DOHH2 (cell line): ENCODE measurements around the gene GALNS.

Source experiments
- H3F3A ChIP-seq: fragments of 200-600 bp; sonication (generic), shearing (Covaris generic); 2 replicates; pipeline ENCODE4 v1.6.0; 2016; ENCODE audit warnings: antibody characterized with exemption, mild to moderate bottlenecking; ENCODE audit not compliant: control insufficient read depth, insufficient read depth
- H3K27ac ChIP-seq: fragments of 200-600 bp; sonication (generic); 2 replicates; pipeline ENCODE4 v1.5.1; 2014; ENCODE audit warnings: low read depth, mild to moderate bottlenecking, low read length, moderate library complexity
- H3K27me3 ChIP-seq: fragments of 200-600 bp; sonication (generic); 2 replicates; pipeline ENCODE4 v1.6.1; 2014; ENCODE audit warnings: mild to moderate bottlenecking, low read length, mixed read lengths; ENCODE audit not compliant: control insufficient read depth
- H3K36me3 ChIP-seq: fragments of 200-600 bp; sonication (generic); 2 replicates; pipeline ENCODE4 v1.6.1; 2014; ENCODE audit warnings: mild to moderate bottlenecking, low read length, moderate library complexity, mixed read lengths; ENCODE audit not compliant: control insufficient read depth
- H3K4me1 ChIP-seq: fragments of 200-600 bp; sonication (generic); 2 replicates; pipeline ENCODE4 v1.6.1; 2014; ENCODE audit warnings: mild to moderate bottlenecking, low read length, mixed read lengths; ENCODE audit not compliant: control insufficient read depth
- H3K4me2 ChIP-seq: fragments of 200-600 bp; sonication (generic); 2 replicates; pipeline ENCODE4 v1.6.0; 2014; ENCODE audit warnings: mild to moderate bottlenecking, low read length, moderate library complexity
- H3K4me3 ChIP-seq: fragments of 200-600 bp; sonication (generic); 2 replicates; pipeline ENCODE4 v1.5.1; 2014; ENCODE audit warnings: mild to moderate bottlenecking, low read length, mixed read lengths
- H3K79me2 ChIP-seq: fragments of 200-600 bp; sonication (generic); 2 replicates; pipeline ENCODE4 v1.6.1; 2014; ENCODE audit warnings: mild to moderate bottlenecking, low read length, mixed read lengths; ENCODE audit not compliant: control insufficient read depth
- H3K9me2 ChIP-seq: fragments of 200-600 bp; sonication (generic); replicated peaks from 2 replicates; pipeline ENCODE4 v1.6.1; 2014; ENCODE audit warnings: mild to moderate bottlenecking, low read length, mixed read lengths; ENCODE audit not compliant: control insufficient read depth
- H3K9me3 ChIP-seq: fragments of 200-600 bp; sonication (generic); 2 replicates; pipeline ENCODE4 v1.6.1; 2014; ENCODE audit warnings: antibody characterized with exemption, low read length, mixed read lengths; ENCODE audit not compliant: control insufficient read depth, insufficient read depth
- H4K20me1 ChIP-seq: fragments of 200-600 bp; sonication (generic); 2 replicates; pipeline ENCODE4 v1.6.0; 2014; ENCODE audit warnings: low read depth, mild to moderate bottlenecking, antibody characterized with exemption, low read length, moderate library complexity; ENCODE audit not compliant: control insufficient read depth, insufficient read depth
- EZH2phosphoT487 ChIP-seq: fragments of 200-600 bp; sonication (generic); IDR thresholded peaks from 2 replicates; pipeline ENCODE4 v1.6.1; 2017; ENCODE audit warnings: borderline replicate concordance, mild to moderate bottlenecking, antibody characterized with exemption, low read length, moderate library complexity, mixed read lengths
- TF ChIP-seq, protein P1 (sequence below): fragments of 200-600 bp; sonication (generic); IDR thresholded peaks from one replicate; pipeline ENCODE4 v1.5.1; 2014; ENCODE audit warnings: antibody characterized with exemption, mild to moderate bottlenecking, low read depth, low read length; ENCODE audit not compliant: poor library complexity, severe bottlenecking

GALNS gene

GRCh38 chr16:88804552-88805339 lies 52.0 kb downstream of the GALNS start:
- Histone ChIP-seq H3K4me1 (peaks cover 53% of the 10 kb centered on the region), H3K36me3 (peaks cover 73% of the 10 kb centered on the region), H3K79me2 (peaks cover 68% of the 10 kb centered on the region), H3K9me3 (no peaks in the 10 kb centered on the region), H3F3A (peaks cover 27% of the 10 kb centered on the region), H3K4me3 (peak overlapping the region; percentile 98), H4K20me1 (peaks cover 8% of the 10 kb centered on the region; the same call in 1 of the 2 replicates), H3K9me2 (no peaks in the 10 kb centered on the region), H3K27ac (peak overlapping the region; percentile 95), H3K4me2 (peak overlapping the region; percentile 91), H3K27me3 (no peaks in the 10 kb centered on the region)
- TF ChIP-seq, protein P1, sequence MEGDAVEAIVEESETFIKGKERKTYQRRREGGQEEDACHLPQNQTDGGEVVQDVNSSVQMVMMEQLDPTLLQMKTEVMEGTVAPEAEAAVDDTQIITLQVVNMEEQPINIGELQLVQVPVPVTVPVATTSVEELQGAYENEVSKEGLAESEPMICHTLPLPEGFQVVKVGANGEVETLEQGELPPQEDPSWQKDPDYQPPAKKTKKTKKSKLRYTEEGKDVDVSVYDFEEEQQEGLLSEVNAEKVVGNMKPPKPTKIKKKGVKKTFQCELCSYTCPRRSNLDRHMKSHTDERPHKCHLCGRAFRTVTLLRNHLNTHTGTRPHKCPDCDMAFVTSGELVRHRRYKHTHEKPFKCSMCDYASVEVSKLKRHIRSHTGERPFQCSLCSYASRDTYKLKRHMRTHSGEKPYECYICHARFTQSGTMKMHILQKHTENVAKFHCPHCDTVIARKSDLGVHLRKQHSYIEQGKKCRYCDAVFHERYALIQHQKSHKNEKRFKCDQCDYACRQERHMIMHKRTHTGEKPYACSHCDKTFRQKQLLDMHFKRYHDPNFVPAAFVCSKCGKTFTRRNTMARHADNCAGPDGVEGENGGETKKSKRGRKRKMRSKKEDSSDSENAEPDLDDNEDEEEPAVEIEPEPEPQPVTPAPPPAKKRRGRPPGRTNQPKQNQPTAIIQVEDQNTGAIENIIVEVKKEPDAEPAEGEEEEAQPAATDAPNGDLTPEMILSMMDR, result no peak
- no peak for TF ChIP-seq EZH2phosphoT487

DNA sequence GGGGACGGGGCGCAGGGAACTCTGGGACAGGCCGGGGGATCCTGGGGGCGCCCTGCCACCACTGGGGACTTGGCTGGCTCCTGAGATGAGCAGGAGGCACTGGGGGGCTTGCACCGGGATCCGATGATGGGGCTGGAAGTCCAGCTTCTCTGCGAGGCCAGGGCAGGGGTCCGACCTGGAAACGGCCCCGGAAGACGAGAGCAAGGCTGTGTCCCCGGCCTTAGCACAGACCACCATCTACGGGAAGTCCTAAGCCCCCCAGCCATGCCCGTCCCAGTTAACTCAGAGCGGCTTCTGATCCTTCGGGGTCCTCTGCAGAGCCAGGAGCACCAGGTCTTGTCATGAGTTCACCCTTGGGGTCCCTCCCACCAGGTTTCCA lies 52.6 kb downstream of the GALNS start:
- Histone ChIP-seq H3K4me3 (peak overlapping the region; percentile 98), H3K27ac (peak overlapping the region; percentile 95), H3K4me1 (peaks cover 53% of the 10 kb centered on the region), H4K20me1 (peaks cover 8% of the 10 kb centered on the region; the same call in 1 of the 2 replicates), H3K9me2 (no peaks in the 10 kb centered on the region), H3K36me3 (peaks cover 73% of the 10 kb centered on the region), H3K27me3 (no peaks in the 10 kb centered on the region), H3K4me2 (peak overlapping the region; percentile 91), H3F3A (peaks cover 22% of the 10 kb centered on the region), H3K9me3 (no peaks in the 10 kb centered on the region), H3K79me2 (peaks cover 64% of the 10 kb centered on the region)
- TF ChIP-seq EZH2phosphoT487, result no peak
- TF ChIP-seq, protein P1, result no peak

DNA sequence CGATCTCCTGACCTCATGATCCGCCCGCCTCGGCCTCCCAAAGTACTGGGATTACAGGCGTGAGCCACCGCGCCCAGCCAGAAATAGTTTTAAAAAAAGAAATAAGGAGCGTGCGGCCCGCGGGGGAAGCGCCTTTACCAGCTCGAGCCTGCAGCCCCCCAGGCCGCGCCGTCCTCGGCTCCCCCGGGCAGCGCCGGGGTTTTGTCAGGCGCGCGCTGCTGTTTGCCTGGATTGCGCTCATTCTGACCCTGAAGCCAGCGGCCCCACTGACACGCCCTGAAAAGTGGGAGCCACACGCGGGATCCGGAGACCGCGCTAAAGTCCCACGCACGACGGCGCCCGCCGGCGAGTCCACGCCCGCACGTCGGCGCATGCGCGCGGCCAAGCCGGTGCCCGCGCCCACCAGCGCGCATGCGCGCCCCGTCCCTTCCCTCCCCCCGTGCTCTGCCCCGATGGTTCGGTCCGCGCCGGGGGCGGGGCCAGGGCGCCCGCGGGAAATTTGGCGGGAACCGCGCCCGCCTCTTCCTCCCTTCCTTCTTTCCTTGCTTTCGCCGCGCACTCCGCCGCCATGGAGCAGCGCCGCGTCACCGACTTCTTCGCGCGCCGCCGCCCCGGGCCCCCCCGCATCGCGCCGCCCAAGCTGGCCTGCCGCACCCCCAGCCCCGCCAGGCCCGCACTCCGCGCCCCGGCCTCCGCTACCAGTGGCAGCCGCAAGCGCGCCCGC lies 53.3 kb downstream of the GALNS start, which contains the start of gene CDT1:
CDT1 (plus strand) TSS at position 526 of the 724 bp plus-strand sequence; CDS start at position 569, 43 bp downstream.
- TF ChIP-seq, protein P1, result no peak
- no peak for TF ChIP-seq EZH2phosphoT487
- H3K9me3 ChIP-seq, result no peaks in the 10 kb centered on the region
- H3K36me3 ChIP-seq, result peaks cover 69% of the 10 kb centered on the region
- H3K27ac ChIP-seq, result peak within 1 kb of the TSS; percentile 95
- H3K27me3 ChIP-seq, result no peaks in the 10 kb centered on the region
- peaks cover 57% of the 10 kb centered on the region for H3K4me1 ChIP-seq
- peak within 1 kb of the TSS; percentile 91 for H3K4me2 ChIP-seq
- H3K79me2 ChIP-seq, result peaks cover 64% of the 10 kb centered on the region
- H3K9me2 ChIP-seq, result no peaks in the 10 kb centered on the region
- H4K20me1 ChIP-seq, result peaks cover 8% of the 10 kb centered on the region; the same call in 1 of the 2 replicates
- H3F3A ChIP-seq, result peaks cover 17% of the 10 kb centered on the region
- peak within 1 kb of the TSS; percentile 98 for H3K4me3 ChIP-seq
